HepG2 (cell line): ENCODE results near the gene STK39. TPM values are rescaled to one million over a fixed set of nuclear protein-coding genes. Genes with fewer than 3 reads are reported as not detected.

Experiments
- ATAC-seq: fragments of 200-7000 bp; cut with Tn5 transposase; 3 replicates; pipeline ENCODE4 v1.9.1; 2020; ENCODE audit warnings: mild to moderate bottlenecking, moderate library complexity
- BruUV-seq: library from RNA; stranded (reverse); fragments of 400-500 nt; replicated peaks from 2 replicates; lab custom pipeline; 2021; lab: Mats Ljungman, UMichigan
- CTCF ChIA-PET: fragments of 300-600 bp; formaldehyde crosslinking; extraction: SDS; loops from one replicate; lab custom pipeline; 2021; ENCODE audit warnings: low total read pairs, inconsistent platforms, low intra/inter-chr PET ratio; lab: Yijun Ruan, JAX
- POLR2A ChIA-PET: fragments of 350-600 bp; sonication (Branson Sonifier 250); formaldehyde crosslinking; loops from one replicate; lab custom pipeline; 2020; ENCODE audit warnings: antibody characterized with exemption, inconsistent platforms; lab: Yijun Ruan, JAX
- DNase-seq: peaks from one replicate; pipeline ENCODE4 v3.0.0-alpha.2; 2015; ENCODE audit warnings: low spot score
- FAIRE-seq: peaks from 3 replicates; lab custom pipeline; 2011; peaks lifted over from hg19 to GRCh38; lab: Jason Lieb, UNC
- H2AFZ ChIP-seq: one replicate; pipeline ENCODE4 v1.6.1; 2011; ENCODE audit warnings: low read length, inconsistent platforms
- H3K27ac ChIP-seq: fragments of 300-600 bp; 3 replicates; pipeline ENCODE4 v1.8.0; 2011; ENCODE audit warnings: mixed run types, mild to moderate bottlenecking, mixed read lengths, low read length, inconsistent platforms; ENCODE audit not compliant: insufficient read depth; ENCODE audit errors: extremely low read length
- H3K27me3 ChIP-seq, 2 experiments: fragments of 200-600 bp in 1 of 2; 2 replicates in 1 of 2; 3 replicates in 1 of 2; pipeline versions ENCODE4 v1.6.0 to v1.8.0; 2011; ENCODE audit warnings: low read length in 2 of 2, mild to moderate bottlenecking in 2 of 2, moderate library complexity in 2 of 2, inconsistent platforms in 1 of 2; ENCODE audit not compliant: insufficient read depth in 2 of 2, control insufficient read depth in 1 of 2
- H3K36me3 ChIP-seq, 2 experiments: fragments of 200-600 bp in 1 of 2; replicated peaks in 1 of 2; 2 replicates in 1 of 2; 3 replicates in 1 of 2; pipeline versions ENCODE4 v1.5.1 to v1.8.0; 2011; ENCODE audit warnings: low read length in 2 of 2, inconsistent platforms in 1 of 2; ENCODE audit not compliant: insufficient read depth in 2 of 2, control insufficient read depth in 1 of 2
- H3K4me1 ChIP-seq: 2 replicates; pipeline ENCODE4 v1.5.1; 2012; ENCODE audit warnings: low read length, inconsistent platforms; ENCODE audit not compliant: insufficient read depth
- H3K4me2 ChIP-seq: 2 replicates; pipeline ENCODE4 v1.6.0; 2011; ENCODE audit warnings: low read depth, low read length, inconsistent platforms
- H3K4me3 ChIP-seq, 3 experiments: fragments of 200-600 bp in 1 of 3; sonication (generic), shearing (Covaris generic) in 1 of 3; replicated peaks in 1 of 3; 2 replicates each; pipeline ENCODE4 v1.5.1; 2011 to 2016; ENCODE audit warnings: low read length in 3 of 3, inconsistent platforms in 2 of 3, low read depth in 2 of 3, mild to moderate bottlenecking in 2 of 3, control low read depth in 1 of 3, mixed read lengths in 1 of 3; ENCODE audit not compliant: insufficient read depth in 1 of 3
- H3K79me2 ChIP-seq: one replicate; pipeline ENCODE4 v1.6.1; 2011; ENCODE audit warnings: low read length, inconsistent platforms; ENCODE audit not compliant: insufficient read depth
- H3K9ac ChIP-seq: 2 replicates; pipeline ENCODE4 v1.6.0; 2011; ENCODE audit warnings: mild to moderate bottlenecking, low read depth, low read length, inconsistent platforms; ENCODE audit not compliant: insufficient read depth
- H3K9me3 ChIP-seq: 2 replicates; pipeline ENCODE4 v1.5.1; 2012; ENCODE audit warnings: mild to moderate bottlenecking, low read length
- H4K20me1 ChIP-seq: 2 replicates; pipeline ENCODE4 v1.6.0; 2011; ENCODE audit warnings: inconsistent platforms, mild to moderate bottlenecking, low read length, moderate library complexity; ENCODE audit not compliant: insufficient read depth
- ASH2L ChIP-seq: fragments of 300-600, 200-600 bp; sonication (generic); IDR thresholded peaks from 2 replicates; pipeline ENCODE4 v1.7.0; 2017; ENCODE audit warnings: low read depth, mild to moderate bottlenecking, moderate library complexity, mixed read lengths, low read length; ENCODE audit not compliant: insufficient read length
- FOXC1 ChIP-seq: sonication (generic); formaldehyde crosslinking; IDR thresholded peaks from 2 replicates; pipeline ENCODE4 v1.8.0; 2022; ENCODE audit warnings: mild to moderate bottlenecking, missing genetic modification reagents, borderline replicate concordance
- HIVEP1 ChIP-seq: sonication (generic); formaldehyde crosslinking; IDR thresholded peaks from 2 replicates; pipeline ENCODE4 v1.4.0; 2020; ENCODE audit warnings: mild to moderate bottlenecking, missing genetic modification reagents
- IKZF1 ChIP-seq: fragments of 450-650 bp; IDR thresholded peaks from 2 replicates; pipeline ENCODE4 v1.7.1; 2016
- KDM5A ChIP-seq: fragments of 200-600 bp; sonication (generic); IDR thresholded peaks from 2 replicates; pipeline ENCODE4 v1.7.0; 2018; ENCODE audit warnings: antibody characterized with exemption, mild to moderate bottlenecking, low read length, borderline replicate concordance
- MAFF ChIP-seq: IDR thresholded peaks from 2 replicates; pipeline ENCODE4 v1.6.1; 2011; ENCODE audit warnings: low read depth, low read length, improper control_type of control experiment
- MAX ChIP-seq: IDR thresholded peaks from 2 replicates; pipeline ENCODE4 v1.6.1; 2012; ENCODE audit warnings: inconsistent platforms
- MNT ChIP-seq: fragments of 450-650 bp; IDR thresholded peaks from 2 replicates; pipeline ENCODE4 v1.6.1; 2016
- ZBTB44 ChIP-seq: sonication (generic); formaldehyde crosslinking; IDR thresholded peaks from 2 replicates; pipeline ENCODE4 v1.4.0; 2020; ENCODE audit warnings: missing genetic modification reagents
- ZNF34 ChIP-seq: sonication (generic); formaldehyde crosslinking; IDR thresholded peaks from 2 replicates; pipeline ENCODE4 v1.4.0; 2020; ENCODE audit warnings: mild to moderate bottlenecking, missing genetic modification reagents, borderline replicate concordance
- ZNF496 ChIP-seq: sonication (generic); formaldehyde crosslinking; IDR thresholded peaks from 2 replicates; pipeline ENCODE4 v1.8.1; 2023; ENCODE audit warnings: mild to moderate bottlenecking, moderate library complexity, missing genetic modification reagents; ENCODE audit not compliant: insufficient replicate concordance
- ZNF546 ChIP-seq: sonication (generic); formaldehyde crosslinking; conservative IDR thresholded peaks from 2 replicates; pipeline ENCODE4 v1.8.1; 2023; ENCODE audit warnings: mild to moderate bottlenecking, missing genetic modification reagents
- ZNF83 ChIP-seq: sonication (generic); formaldehyde crosslinking; IDR thresholded peaks from 2 replicates; pipeline ENCODE4 v1.4.0; 2020; ENCODE audit warnings: missing genetic modification reagents, mild to moderate bottlenecking, borderline replicate concordance
- WGBS: methylation state at CpG from one replicate; pipeline ENCODE4 v1.1.6; 2017; ENCODE audit warnings: low lambda C conversion rate; 5-methylcytosine and 5-hydroxymethylcytosine counted together
- in situ Hi-C: cut with HindIII; loops from 2 replicates; pipeline ENCODE4 v1.10.0; 2017; ENCODE audit warnings: low pct_unique_long_range_greater_than_20kb; ENCODE audit not compliant: extremely low pct_ligation_motif_present
- intact Hi-C: fragments of 100-400 bp; cut with micrococcal nuclease; formaldehyde crosslinking; loops from one replicate; pipeline ENCODE4 v1.10.0; 2022; ENCODE audit not compliant: unreplicated experiment
- polyA plus RNA-seq, 8 experiments: library from polyadenylated mRNA; depleted of rRNA in 3 of 8; stranded (reverse) in 7 of 8; unstranded in 1 of 8; fragments of >200 nt; fragmentation: Illumina TruSeq in 4 of 8; extraction: Trizol in 4 of 8; gene quantifications; 2 replicates each; pipeline versions ENCODE4 v1.2.1 to v1.2.3, GENCODE V29; 2011 to 2016; ENCODE audit warnings: low read depth in 4 of 8, missing spikeins in 1 of 8, mixed read lengths in 1 of 8; ENCODE audit not compliant: insufficient read depth in 1 of 8
- total RNA-seq, 5 experiments: library from RNA; depleted of rRNA; stranded (reverse); fragments of >200 nt; fragmentation: Illumina TruSeq; extraction: Trizol; gene quantifications; 2 replicates each; pipeline ENCODE4 v1.2.3, GENCODE V29; 2016; ENCODE audit warnings: low read depth in 1 of 5

Gene STK39
- total and polyA plus RNA-seq, 2 of the 13 experiments (the other 11 are each of a cell fraction or from before 2014, with no cell fraction given), result 27.3 to 38.4 TPM

- in situ Hi-C loops, result no loop called here
- ATAC-seq, result no peak
- peaks cover 46% of the 10 kb centered on the region for H3K79me2 ChIP-seq
- intact Hi-C loops, result no loop called here
- H3K27ac ChIP-seq, result no peak overlapping the region
- no peak for FAIRE-seq
- WGBS, result 94% methylated on average over 5 of the region's 5 CpGs
- no peak overlapping the region for H3K4me3 ChIP-seq
- H3K27me3 ChIP-seq, result no peaks in the 10 kb centered on the region
- no TSS peak for BruUV-seq
- peaks cover 2 to 23% of the 10 kb centered on the region in 2 experiments; a peak in 4 of 5 replicates for H3K36me3 ChIP-seq
- no peak for DNase-seq
- H2AFZ ChIP-seq, result no peak overlapping the region
- ChIA-PET POLR2A (interaction anchor here (1.4 kb wide), 1 partner anchor 17 kb away, joined by 4 read pairs; no protein-coding TSS in a partner anchor), CTCF (no interaction called here)
- no peaks in the 10 kb centered on the region for H4K20me1 ChIP-seq
- H3K9me3 ChIP-seq, result no peaks in the 10 kb centered on the region
- H3K4me2 ChIP-seq, result no peak overlapping the region
- no peak overlapping the region for H3K9ac ChIP-seq
- TF ChIP-seq ZNF546 (CRISPR knock-in tag) (no peak), ZBTB44 (CRISPR knock-in tag) (no peak), ZNF34 (CRISPR knock-in tag) (no peak), KDM5A (no peak), ZNF83 (CRISPR knock-in tag) (no peak), IKZF1 (no peak), MNT (no peak), HIVEP1 (CRISPR knock-in tag) (no peak), MAX (no peak), FOXC1 (no peak), ZNF496 (CRISPR knock-in tag) (no peak), ASH2L (no peak), MAFF (no peak)
- H3K4me1 ChIP-seq, result peaks cover 50% of the 10 kb centered on the region
Measured at GRCh38 chr2:168175469-168175868, 71.9 kb downstream of the STK39 start.
